LNCAP (cell line): ENCODE results near the gene TNNT3.

ENCODE experiments used
- TF ChIP-seq, protein P1 (sequence below): fragments of 450-650 bp; IDR thresholded peaks from 2 replicates; pipeline ENCODE4 v1.5.1; 2017; ENCODE audit warnings: mild to moderate bottlenecking

Gene TNNT3

GRCh38 chr11:1952806-1953482 is 33.4 kb downstream of the TNNT3 start:
- TF ChIP-seq, protein P1, sequence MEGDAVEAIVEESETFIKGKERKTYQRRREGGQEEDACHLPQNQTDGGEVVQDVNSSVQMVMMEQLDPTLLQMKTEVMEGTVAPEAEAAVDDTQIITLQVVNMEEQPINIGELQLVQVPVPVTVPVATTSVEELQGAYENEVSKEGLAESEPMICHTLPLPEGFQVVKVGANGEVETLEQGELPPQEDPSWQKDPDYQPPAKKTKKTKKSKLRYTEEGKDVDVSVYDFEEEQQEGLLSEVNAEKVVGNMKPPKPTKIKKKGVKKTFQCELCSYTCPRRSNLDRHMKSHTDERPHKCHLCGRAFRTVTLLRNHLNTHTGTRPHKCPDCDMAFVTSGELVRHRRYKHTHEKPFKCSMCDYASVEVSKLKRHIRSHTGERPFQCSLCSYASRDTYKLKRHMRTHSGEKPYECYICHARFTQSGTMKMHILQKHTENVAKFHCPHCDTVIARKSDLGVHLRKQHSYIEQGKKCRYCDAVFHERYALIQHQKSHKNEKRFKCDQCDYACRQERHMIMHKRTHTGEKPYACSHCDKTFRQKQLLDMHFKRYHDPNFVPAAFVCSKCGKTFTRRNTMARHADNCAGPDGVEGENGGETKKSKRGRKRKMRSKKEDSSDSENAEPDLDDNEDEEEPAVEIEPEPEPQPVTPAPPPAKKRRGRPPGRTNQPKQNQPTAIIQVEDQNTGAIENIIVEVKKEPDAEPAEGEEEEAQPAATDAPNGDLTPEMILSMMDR: no peak

- TF ChIP-seq, protein P1: no peak
Measured at GRCh38 chr11:1953489-1954266, 34.2 kb downstream of the TNNT3 start.

- TF ChIP-seq, protein P1: no peak
Measured at GRCh38 chr11:1958367-1958766, 38.9 kb downstream of the TNNT3 start.

GRCh38 chr11:1959786-1960185 is 40.3 kb downstream of the TNNT3 start:
- TF ChIP-seq, protein P1: no peak

DNA sequence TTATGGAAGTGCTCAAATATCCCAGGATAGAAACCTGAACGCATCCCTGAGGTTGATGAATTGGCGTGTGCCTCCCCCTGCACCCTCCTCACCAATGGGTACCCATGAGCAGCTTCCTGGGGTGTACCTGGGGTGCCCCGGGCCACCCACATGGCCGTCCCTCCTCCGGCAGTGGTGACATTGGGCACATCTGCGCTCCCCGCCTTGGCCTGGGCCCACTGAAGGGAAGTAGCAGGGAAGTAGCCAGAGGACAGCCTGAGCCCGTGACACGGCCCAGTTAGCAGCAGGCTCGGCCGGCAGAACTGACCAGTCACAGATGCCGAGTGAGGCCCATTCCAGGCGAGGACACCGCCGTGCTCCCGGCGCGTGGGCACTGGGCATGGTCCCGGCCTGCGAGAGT is 44.4 kb downstream of the TNNT3 start:
- TF ChIP-seq, protein P1: no peak

DNA sequence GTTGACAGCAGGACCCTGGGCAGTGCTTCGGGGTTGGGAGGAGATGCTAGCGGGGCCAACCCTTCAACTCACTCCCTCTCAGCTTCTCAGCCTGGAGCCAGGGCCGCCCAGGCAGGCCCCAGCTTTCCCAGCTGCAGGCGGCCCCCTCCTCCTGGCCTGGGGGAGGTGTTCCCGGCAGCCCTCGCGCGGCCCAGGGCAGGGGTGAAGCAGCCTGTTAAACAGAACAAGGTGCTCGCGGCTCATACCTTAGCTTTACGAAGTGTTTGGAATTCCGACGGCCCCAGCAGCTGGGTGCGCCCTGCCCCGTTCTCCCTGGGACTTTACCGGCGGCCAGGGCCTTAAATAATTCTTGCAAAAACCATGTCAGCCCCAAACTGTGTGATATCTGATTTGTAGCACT is 44.8 kb downstream of the TNNT3 start:
- TF ChIP-seq, protein P1: no peak

DNA sequence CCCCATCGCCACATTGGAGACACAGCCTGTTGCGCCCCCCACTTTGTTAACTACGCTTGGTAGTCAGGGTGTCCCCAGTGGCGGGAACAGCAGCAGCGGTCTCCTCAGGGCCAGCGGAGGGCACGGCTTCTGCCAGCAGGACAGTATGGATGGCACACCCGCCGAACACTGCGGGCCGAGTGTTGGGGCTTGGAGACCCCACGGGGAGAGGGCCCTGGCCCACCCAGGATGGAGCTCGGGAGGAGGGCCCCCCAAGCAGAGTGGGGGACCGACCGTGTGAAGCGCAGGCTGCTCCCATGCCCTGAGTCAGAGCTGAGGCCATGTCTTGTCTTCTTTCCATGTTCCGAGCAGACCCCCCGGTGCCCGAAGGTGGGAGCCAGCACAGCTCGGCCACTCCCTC is 45.5 kb downstream of the TNNT3 start:
- TF ChIP-seq, protein P1: no peak
